HL-60/S4 treated with phorbol 12-myristate 13-acetate at 8.2 ng/mL for 4 days and 3 days (cell line): ENCODE results near the gene DCC.

Source experiments
- in situ Hi-C: fragments of 300-500 bp; cut with MboI; formaldehyde crosslinking; loops from 2 replicates; pipeline ENCODE4 v1.15.0; 2022; ENCODE audit warnings: low sequenced_read_pairs

The DCC gene

GRCh38 chr18:52339891-52340371, at the start of gene DCC:
DCC (plus strand) TSS chr18:52340197; CDS start chr18:52340788, 591 bp downstream.
- in situ Hi-C loops: no loop called here

DNA sequence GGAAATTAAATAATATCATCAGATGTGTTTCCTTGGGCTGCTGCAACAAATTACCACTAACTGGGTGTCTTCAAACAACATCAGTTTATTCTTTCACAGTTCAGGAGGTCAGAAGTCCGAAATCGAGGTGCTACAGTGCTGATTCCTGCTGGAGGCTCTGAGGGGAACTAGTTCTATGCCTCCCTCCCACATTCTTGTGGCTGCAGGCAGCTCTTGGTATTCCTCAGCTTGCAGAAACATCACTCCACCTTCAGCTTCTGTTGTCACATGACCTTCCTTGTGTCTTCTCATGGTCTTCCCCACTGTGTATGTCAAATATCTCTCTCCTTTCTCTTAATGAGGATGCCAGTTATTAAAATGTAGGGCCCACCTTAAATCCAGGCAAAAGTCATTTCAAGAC, 29.3 kb upstream of the DCC start:
- in situ Hi-C loops: no loop called here

GRCh38 chr18:52311331-52311730, 28.7 kb upstream of the DCC start:
- in situ Hi-C loops: no loop called here

- in situ Hi-C loops: no loop called here
Observed at GRCh38 chr18:52312346-52312745, 27.7 kb upstream of the DCC start.

DNA sequence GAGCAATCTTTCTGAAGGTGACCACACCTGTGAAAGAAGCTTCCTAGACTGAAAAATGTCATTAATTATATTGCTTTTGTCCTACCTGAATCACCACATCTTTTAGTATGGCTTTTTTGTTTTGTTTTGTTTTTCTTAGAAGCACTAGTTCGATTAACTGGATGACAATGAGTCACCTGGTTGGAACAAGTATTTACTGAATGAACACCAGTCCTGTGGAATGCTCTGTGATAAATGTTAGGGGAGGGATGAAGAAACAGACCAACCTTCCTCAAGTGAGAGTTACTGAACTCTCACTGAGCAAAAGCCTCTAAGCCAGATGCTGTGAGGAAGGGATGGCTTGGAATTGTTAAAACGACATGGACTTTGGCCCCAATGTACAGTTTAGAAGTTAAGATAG, 26.8 kb upstream of the DCC start:
- in situ Hi-C loops: no loop called here

- in situ Hi-C loops: no loop called here
Observed at GRCh38 chr18:52319424-52319983, 20.5 kb upstream of the DCC start.

DNA sequence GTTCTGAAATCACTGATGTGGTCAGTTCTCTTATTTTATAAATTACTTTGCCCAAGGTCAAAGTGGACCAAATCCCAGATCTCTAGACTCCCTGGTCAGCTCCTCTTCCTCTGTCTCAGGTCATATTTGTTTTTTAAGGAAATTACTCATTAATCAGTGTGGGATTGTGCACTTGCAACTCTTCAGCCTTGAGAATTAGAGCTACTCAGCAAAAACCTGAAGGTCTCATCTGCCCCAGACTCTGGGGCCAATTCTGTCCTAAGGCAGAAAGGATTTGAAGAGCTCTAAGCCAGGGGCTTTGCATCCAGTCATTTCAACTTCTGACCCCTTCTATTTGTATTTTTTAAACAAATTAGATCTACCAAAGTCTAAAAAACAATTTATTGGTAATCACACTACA, 17.7 kb upstream of the DCC start:
- in situ Hi-C loops: no loop called here

- in situ Hi-C loops: no loop called here
Observed at GRCh38 chr18:52323802-52324201, 16.2 kb upstream of the DCC start.

- in situ Hi-C loops: no loop called here
Observed at GRCh38 chr18:52325997-52326396, 14.0 kb upstream of the DCC start.

DNA sequence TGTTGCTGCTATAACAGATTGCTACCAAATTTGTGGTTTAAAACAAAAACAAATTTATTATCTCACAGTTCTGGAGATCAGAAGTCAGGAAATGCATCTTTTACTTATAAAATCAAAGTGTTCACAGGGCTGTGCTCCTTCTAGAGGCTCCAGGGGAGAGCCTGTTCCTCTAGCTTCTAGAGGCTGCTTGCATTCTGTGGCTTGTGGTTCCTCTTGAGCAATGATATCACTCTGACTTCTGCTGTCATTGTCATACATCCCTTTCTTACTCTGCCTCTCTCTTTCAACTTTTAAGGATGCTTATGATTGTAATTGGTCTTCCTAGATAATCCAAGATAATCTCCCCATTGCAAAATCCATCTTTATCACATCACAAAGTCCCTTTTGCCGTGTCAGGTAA, 6.1 kb upstream of the DCC start:
- in situ Hi-C loops: no loop called here

DNA sequence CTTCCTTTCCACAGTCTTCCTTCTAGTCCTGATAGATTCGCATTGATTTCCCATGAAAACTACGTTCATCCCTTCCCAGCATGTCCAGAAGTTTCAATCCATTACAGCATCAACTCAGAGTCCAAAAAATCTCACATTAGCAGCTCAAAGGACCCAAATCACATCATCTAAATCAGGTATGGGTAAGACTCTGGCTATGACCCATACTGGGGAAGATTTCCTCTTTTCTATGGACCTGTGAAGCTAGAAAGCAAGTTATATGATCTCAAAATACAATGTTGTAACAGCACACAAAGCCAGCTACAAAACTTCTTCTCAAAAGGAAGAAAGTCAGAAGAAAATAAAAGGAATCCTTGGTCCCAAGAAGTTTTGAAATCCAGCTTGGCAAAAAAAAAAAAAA, 5.7 kb upstream of the DCC start:
- in situ Hi-C loops: no loop called here

- in situ Hi-C loops: no loop called here
Observed at GRCh38 chr18:52334896-52335295, 5.1 kb upstream of the DCC start.

GRCh38 chr18:52337276-52337675, 2.7 kb upstream of the DCC start:
- in situ Hi-C loops: no loop called here

DNA sequence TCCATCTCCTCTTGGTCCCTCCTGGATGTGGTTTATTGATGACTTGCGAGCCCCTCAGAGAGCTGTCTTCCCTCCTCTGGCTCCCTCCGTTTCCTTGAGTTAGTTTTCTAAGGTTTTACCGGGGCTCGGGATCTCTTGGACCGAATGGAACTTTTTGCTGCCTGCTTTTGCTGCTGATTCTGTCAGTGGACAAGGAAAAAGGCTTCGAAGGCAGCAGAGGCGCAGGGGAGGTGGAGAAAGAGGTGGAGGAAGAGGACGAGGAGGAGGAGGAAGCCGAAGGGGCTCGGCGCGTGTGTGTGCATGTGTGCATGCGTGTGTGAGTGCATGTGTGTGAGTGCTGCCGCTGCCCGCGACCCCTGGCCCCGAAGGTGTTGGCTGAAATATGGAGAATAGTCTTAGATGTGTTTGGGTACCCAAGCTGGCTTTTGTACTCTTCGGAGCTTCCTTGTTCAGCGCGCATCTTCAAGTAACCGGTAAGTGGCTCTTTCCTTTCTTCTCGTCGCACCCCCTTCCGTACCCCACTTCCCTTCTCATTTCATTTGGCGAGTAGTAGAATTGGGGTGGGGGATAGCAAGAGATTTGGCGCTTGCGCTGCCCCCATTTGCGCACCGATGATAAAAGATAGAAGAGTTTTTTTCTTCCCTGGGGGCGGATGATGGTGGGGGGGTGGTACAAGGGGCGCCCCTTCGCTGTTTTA, 557 bp downstream of the DCC start:
- in situ Hi-C loops: no loop called here

GRCh38 chr18:52341103-52341432, 1.1 kb downstream of the DCC start:
- in situ Hi-C loops: no loop called here

GRCh38 chr18:52341608-52342381, 1.8 kb downstream of the DCC start:
- in situ Hi-C loops: no loop called here

DNA sequence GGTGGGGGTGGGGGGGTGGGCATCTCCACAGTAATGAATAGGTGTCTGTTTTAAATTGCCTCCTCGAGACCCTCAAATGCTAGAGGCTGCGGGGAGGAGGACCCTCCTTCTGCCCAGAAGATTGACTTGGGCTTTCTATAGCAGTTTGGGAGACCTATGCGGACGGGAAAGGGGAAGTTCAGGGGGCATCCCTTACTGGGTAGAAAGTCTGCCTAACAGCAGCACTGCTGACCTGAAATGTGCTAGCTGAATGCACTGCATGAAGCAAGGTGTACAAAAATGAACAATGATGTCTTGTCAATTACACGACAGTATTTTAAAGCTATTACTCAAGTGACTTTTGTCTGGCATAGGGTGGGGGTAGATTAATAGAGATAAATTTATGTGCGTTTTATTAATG, 2.5 kb downstream of the DCC start:
- in situ Hi-C loops: no loop called here

DNA sequence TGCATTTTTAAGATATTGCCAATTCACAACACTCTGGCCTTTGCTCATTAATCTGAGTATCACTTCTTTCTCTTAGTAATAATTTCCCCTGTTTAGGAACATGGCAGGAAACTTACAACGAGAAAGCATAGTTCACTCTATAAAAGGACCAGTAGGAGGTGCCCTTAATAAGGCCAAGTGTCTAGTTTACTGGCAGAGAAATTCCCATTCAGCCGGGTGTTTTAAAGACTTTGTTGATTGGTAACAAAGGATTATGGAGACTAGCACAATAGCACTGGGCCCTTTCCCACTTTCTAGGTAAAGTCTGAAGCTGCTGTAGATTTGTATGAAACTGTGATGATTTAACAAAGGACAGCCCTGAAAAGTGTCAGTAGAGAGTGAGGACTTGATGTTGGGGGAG, 3.1 kb downstream of the DCC start:
- in situ Hi-C loops: no loop called here

DNA sequence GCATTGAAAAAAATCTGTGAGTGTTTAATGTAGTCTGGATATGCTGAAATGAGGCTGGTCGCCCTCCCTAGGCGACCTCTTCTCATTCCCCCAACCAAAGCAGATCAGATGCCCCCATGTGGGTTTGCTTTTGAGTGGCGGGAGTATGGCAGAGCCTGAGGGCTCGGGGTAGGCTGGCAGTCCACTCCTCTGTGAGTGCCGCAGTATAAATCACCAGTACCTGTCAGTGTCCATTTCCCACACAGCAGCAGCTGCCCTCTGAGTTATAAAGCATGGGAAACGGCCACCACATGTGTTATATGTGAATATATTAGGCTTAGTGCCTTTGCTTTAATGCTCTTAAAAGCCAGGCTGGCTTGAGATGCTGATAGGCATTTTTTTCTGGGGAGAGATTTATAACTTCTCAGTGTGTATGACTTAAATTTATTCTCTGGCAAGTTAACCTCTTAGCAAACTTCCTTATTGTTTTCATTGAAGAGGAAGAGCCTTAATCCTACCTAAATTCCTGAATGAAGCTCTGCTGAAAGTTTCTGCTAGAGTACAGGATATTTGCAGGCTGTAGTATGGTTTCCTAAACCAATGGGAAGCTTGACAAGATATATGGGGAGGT, 3.8 kb downstream of the DCC start:
- in situ Hi-C loops: no loop called here

DNA sequence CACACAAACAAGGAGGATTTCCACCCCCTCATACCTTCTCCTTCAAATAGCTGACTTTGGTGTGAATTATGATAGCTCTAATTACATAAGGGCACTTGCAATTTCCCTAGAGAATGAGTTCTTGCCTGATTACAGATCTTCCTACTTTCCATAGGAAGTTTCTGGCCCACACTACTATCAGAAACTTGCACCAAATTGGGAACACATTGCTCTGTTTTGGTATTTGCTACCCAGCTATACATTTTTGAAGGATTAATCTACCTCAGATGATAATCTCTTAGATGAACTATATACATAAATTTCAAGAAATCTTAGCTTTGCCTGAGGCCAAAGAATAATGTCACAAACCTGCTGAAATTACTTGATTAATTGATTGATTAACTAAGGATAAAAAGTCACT, 4.9 kb downstream of the DCC start:
- in situ Hi-C loops: no loop called here

DNA sequence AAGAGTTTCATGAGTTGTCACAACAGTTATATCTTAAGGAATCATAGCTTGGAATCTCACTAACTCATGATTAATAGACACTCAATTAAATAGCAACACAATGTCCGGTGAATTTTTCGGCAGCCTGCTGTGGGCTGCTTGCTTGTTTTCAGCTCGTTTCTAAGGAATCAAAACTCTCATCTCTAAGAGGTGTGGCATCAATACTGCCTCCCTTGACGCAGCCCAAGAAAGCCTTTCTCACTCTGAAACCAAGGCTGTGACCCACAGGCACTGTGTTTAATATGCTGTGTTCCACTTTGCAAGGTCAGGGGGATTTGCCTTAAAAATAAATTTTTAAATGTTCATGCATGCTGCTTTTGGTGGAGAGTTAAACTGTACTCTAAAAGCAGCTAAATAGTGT, 5.4 kb downstream of the DCC start:
- in situ Hi-C loops: no loop called here

GRCh38 chr18:52348209-52348608, 8.2 kb downstream of the DCC start:
- in situ Hi-C loops: no loop called here
